GM04503 (cell line): ENCODE measurements around the gene KRT80.
"Not testable (repeated sequence)": the region's sequence is repeated elsewhere in the genome, so short reads cannot be mapped to it uniquely, and the experiment has no call there.

Experiments
- DNase-seq: peaks from one replicate; pipeline ENCODE4 v3.0.0-alpha.2; 2012; ENCODE audit warnings: low read depth

KRT80 gene

GRCh38 chr12:52191841-52192791, at the start of gene KRT80:
Gene KRT80 (minus strand): TSS chr12:52192014. CDS start chr12:52191902, 112 bp downstream.
- peak; percentile 95 for DNase-seq

DNA sequence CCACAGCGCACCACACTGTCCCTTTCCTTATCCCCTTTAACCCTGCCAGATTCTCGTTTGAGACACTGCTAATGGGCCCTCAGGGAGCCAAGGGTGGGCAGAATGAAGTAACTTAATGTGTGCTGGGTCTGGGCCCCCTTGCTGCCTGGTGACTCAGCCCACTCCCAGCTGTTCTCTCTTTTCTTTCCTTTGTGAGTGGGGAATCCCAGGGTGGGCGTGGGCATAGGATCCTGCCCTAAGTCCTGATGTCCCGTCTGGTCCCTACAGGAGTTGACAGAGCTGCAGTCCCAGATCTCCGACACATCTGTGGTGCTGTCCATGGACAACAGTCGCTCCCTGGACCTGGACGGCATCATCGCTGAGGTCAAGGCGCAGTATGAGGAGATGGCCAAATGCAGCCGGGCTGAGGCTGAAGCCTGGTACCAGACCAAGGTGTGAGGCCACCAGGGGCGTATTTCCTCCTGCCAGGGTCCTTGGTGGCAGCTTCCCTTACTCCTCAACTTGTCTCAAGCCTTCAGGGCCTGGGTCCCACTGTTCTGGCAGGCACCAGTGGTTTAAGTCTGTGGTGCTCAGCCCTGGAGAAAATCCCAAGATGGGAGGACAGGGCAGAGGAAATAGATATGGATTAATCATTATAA, 49.5 kb upstream of the KRT80 start:
- no peak for DNase-seq

DNA sequence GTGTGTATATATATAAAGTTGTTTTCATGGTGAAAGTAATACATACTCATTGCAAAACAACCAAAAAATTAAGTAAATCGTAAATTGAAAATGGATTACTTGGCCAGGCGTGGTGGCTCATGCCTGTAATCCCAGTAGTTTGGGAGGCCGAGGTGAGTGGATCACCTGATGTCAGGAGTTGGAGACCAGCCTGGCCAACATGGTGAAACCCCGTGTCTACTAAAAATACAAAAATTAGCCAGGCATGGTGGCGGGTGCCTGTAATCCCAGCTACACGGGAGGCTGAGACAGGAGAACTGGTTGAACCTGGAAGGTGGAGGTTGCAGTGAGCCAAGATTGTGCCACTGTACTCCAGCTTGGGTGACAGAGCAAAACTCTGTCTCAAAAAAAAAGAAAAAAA, 48.4 kb upstream of the KRT80 start:
- DNase-seq = not testable (repeated sequence)

- no peak for DNase-seq
These were observed 48.0 kb upstream of the KRT80 start for GRCh38 chr12:52239767-52240166.

- no peak for DNase-seq
These were observed 47.3 kb upstream of the KRT80 start for GRCh38 chr12:52238916-52239646.

GRCh38 chr12:52238207-52238840, 46.5 kb upstream of the KRT80 start:
- no peak for DNase-seq

GRCh38 chr12:52236386-52237050, 44.7 kb upstream of the KRT80 start:
- no peak for DNase-seq

DNA sequence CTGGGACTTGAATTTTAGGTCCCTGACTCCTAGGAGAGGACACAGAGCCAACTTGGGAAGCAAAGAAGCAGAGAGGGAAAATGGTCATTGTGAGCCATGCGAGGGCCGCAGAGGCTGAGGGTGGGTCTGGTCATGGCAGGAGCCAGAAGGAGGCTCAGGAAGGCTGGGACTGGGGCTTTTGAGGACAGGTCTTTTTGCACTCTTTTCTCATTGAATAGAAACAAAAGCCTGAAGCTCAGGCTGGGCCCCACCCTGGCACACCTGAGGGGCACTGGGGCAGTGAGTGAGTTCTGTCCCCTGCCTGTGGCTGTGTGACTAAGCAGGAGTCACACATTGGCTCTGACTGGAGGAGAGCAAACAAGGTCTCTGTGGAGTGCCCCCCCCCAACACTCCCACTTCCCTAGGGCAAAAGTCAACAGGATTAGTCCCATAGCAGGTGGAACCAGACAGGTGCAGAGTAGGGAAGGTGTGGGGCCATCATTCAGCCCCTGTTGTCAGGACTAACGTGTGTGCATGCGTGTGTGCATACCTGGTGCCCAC, 44.1 kb upstream of the KRT80 start:
- no peak for DNase-seq

GRCh38 chr12:52235001-52235764, 43.4 kb upstream of the KRT80 start:
- no peak for DNase-seq

- DNase-seq = no peak
These were observed 42.5 kb upstream of the KRT80 start for GRCh38 chr12:52234223-52234810.

DNA sequence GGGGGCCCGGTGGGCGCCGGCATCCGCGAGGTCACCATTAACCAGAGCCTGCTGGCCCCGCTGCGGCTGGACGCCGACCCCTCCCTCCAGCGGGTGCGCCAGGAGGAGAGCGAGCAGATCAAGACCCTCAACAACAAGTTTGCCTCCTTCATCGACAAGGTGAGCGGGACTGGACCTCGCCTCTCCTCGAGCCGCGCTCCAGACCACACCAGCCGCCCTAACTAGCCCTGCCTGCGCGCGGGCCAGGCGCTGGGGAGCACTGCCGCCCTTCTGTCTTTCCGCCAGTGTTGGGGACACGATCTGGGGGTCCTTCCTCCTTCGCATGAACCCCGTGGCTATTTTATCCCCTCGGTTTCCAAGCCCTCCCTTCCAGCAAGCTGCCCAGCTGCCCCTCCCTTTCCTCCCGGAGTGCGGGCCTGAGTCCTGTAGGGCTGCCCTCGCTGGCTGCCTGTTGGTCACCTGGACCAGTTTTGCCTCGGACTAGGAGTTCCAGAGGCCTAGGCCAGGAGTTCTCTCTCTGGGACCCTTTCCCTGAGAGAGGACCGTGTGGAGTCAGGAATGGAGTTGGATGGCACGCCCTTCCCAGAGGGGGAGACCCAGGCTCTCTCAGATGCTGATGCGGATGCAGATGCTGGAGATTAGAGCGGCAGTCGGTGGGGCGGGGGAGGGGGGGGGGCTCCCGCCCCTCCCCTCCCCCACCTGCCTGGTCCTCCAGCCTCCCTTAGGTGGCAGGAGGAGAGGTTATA, 41.8 kb upstream of the KRT80 start:
- DNase-seq = no peak

GRCh38 chr12:52232674-52233461, 41.1 kb upstream of the KRT80 start, which contains the start of gene KRT7:
Gene KRT7 (plus strand): TSS chr12:52233243. CDS start chr12:52233297, 54 bp downstream.
- DNase-seq = no peak

- no peak for DNase-seq
These were observed 40.4 kb upstream of the KRT80 start for GRCh38 chr12:52232203-52232673.

- DNase-seq = no peak
These were observed 39.7 kb upstream of the KRT80 start for GRCh38 chr12:52231305-52232202.

- peak; percentile 65 for DNase-seq
These were observed 38.8 kb upstream of the KRT80 start for GRCh38 chr12:52230364-52231281.

- DNase-seq = no peak
These were observed 38.1 kb upstream of the KRT80 start for GRCh38 chr12:52229836-52230343.
